ENCODE measurements around the gene SEC14L2. TPM values are rescaled to one million over a fixed set of nuclear protein-coding genes. Genes with fewer than 3 reads are reported as not detected.
A peak's percentile ranks its signal among the peaks of the same experiment; 100 is the strongest.

Gene SEC14L2
- total RNA-seq, 1 experiment from 2014 or later, result 51.3 TPM

GRCh38 chr22:30436196-30436595, 39.4 kb downstream of the SEC14L2 start:
- no peak overlapping the region for H3K27ac ChIP-seq
- DNase-seq, result no peak
- no peaks in the 10 kb centered on the region for H3K79me2 ChIP-seq (ENCODE audit: low read depth)
- H3K4me1 ChIP-seq (replicated peaks; ENCODE audit: insufficient read depth), result peaks cover 23% of the 10 kb centered on the region
- CTCF ChIA-PET, result no interaction called here
- H3K9me2 ChIP-seq (ENCODE audit: insufficient read depth), result no peaks in the 10 kb centered on the region
- no peak overlapping the region for H3K4me2 ChIP-seq
- no peak overlapping the region for H3K4me3 ChIP-seq
- BruUV-seq (replicated peaks), result no TSS peak
- no peak for TF ChIP-seq EZH2 (IDR thresholded peaks at IDR 0.05; ENCODE audit: low read depth)
- no peak for TF ChIP-seq CTCF (conservative IDR thresholded peaks at IDR 0.05)
- H3K27me3 ChIP-seq (ENCODE audit: insufficient read depth, low read depth), result no peaks in the 10 kb centered on the region
- H3K36me3 ChIP-seq (ENCODE audit: low read depth), result no peaks in the 10 kb centered on the region
- POLR2A ChIA-PET (ENCODE audit: unreplicated experiment), result interaction anchor here (0.6 kb wide), 1 partner anchor 488 kb away, joined by 5 read pairs; no protein-coding TSS in a partner anchor
- peaks cover 15% of the 10 kb centered on the region for H3F3A ChIP-seq (ENCODE audit: insufficient read depth, low read depth)
- H3K9me3 ChIP-seq (ENCODE audit: insufficient read depth, low read depth), result no peaks in the 10 kb centered on the region
- H2AFZ ChIP-seq, result no peak overlapping the region
- intact Hi-C loops (cut with micrococcal nuclease; ENCODE audit: unreplicated experiment), result no loop called here
- H4K20me1 ChIP-seq (ENCODE audit: insufficient read depth), result no peaks in the 10 kb centered on the region

- Histone ChIP-seq H3K4me1 (replicated peaks; ENCODE audit: insufficient read depth) (peaks cover 23% of the 10 kb centered on the region), H3K27ac (no peak overlapping the region), H3K79me2 (ENCODE audit: low read depth) (no peaks in the 10 kb centered on the region), H3K9me2 (ENCODE audit: insufficient read depth) (no peaks in the 10 kb centered on the region), H3F3A (ENCODE audit: insufficient read depth, low read depth) (peaks cover 25% of the 10 kb centered on the region), H4K20me1 (ENCODE audit: insufficient read depth) (no peaks in the 10 kb centered on the region), H3K9me3 (ENCODE audit: insufficient read depth, low read depth) (peaks cover 5% of the 10 kb centered on the region; the same call in 1 of the 2 replicates), H3K4me3 (no peak overlapping the region), H3K36me3 (ENCODE audit: low read depth) (no peaks in the 10 kb centered on the region), H2AFZ (no peak overlapping the region), H3K4me2 (peak overlapping the region; percentile 32), H3K27me3 (ENCODE audit: insufficient read depth, low read depth) (no peaks in the 10 kb centered on the region)
- BruUV-seq (replicated peaks), result no TSS peak
- POLR2A ChIA-PET (ENCODE audit: unreplicated experiment), result no interaction called here
- TF ChIP-seq EZH2 (IDR thresholded peaks at IDR 0.05; ENCODE audit: low read depth) (no peak), CTCF (conservative IDR thresholded peaks at IDR 0.05) (no peak)
- no peak for DNase-seq
- intact Hi-C loops (cut with micrococcal nuclease; ENCODE audit: unreplicated experiment), result no loop called here
- CTCF ChIA-PET, result interaction anchor here (0.8 kb wide), 1 partner anchor 12 kb away, joined by 3 read pairs; no protein-coding TSS in a partner anchor
Measured at GRCh38 chr22:30438559-30438958, 41.7 kb downstream of the SEC14L2 start.

GRCh38 chr22:30439226-30439625, 42.4 kb downstream of the SEC14L2 start:
- no peaks in the 10 kb centered on the region for H4K20me1 ChIP-seq (ENCODE audit: insufficient read depth)
- peaks cover 23% of the 10 kb centered on the region for H3K4me1 ChIP-seq (replicated peaks; ENCODE audit: insufficient read depth)
- ChIA-PET POLR2A (ENCODE audit: unreplicated experiment) (no interaction called here), CTCF (no interaction called here)
- H3K36me3 ChIP-seq (ENCODE audit: low read depth), result no peaks in the 10 kb centered on the region
- no peak overlapping the region for H3K27ac ChIP-seq
- H3K4me3 ChIP-seq, result no peak overlapping the region
- no peaks in the 10 kb centered on the region for H3K79me2 ChIP-seq (ENCODE audit: low read depth)
- no peak overlapping the region; the same call in 1 of the 2 replicates for H3K4me2 ChIP-seq
- TF ChIP-seq EZH2 (IDR thresholded peaks at IDR 0.05; ENCODE audit: low read depth), result no peak
- no peak for TF ChIP-seq CTCF (conservative IDR thresholded peaks at IDR 0.05)
- DNase-seq, result peak in 1 of 2 experiments; percentile 29
- no peaks in the 10 kb centered on the region for H3K9me2 ChIP-seq (ENCODE audit: insufficient read depth)
- H3K27me3 ChIP-seq (ENCODE audit: insufficient read depth, low read depth), result no peaks in the 10 kb centered on the region
- peaks cover 5% of the 10 kb centered on the region; the same call in 1 of the 2 replicates for H3K9me3 ChIP-seq (ENCODE audit: insufficient read depth, low read depth)
- H3F3A ChIP-seq (ENCODE audit: insufficient read depth, low read depth), result peaks cover 32% of the 10 kb centered on the region
- intact Hi-C loops (cut with micrococcal nuclease; ENCODE audit: unreplicated experiment), result no loop called here
- H2AFZ ChIP-seq, result no peak overlapping the region
- BruUV-seq (replicated peaks), result no TSS peak
